NCI-H2196 (cell line): ENCODE measurements around the gene CLDND1.
"Not testable (repeated sequence)": the region's sequence is repeated elsewhere in the genome, so short reads cannot be mapped to it uniquely, and the experiment has no call there.

Experiments
- DNase-seq: peaks from one replicate; lab custom pipeline; 2025; ENCODE audit not compliant: unreplicated experiment; lab: John Stamatoyannopoulos, UW

Gene CLDND1

GRCh38 chr3:98522544-98523281, at the start of gene CLDND1:
Gene CLDND1, minus strand, starts transcription at chr3:98522902. Its CDS starts 1,478 bp downstream, at chr3:98521424.
- DNase-seq, result peak; percentile 99

- DNase-seq, result no peak
Observed at GRCh38 chr3:98568402-98568801, 45.7 kb upstream of the CLDND1 start.

- no peak for DNase-seq
Observed at GRCh38 chr3:98567666-98568270, 45.1 kb upstream of the CLDND1 start.

GRCh38 chr3:98565843-98566242, 43.1 kb upstream of the CLDND1 start:
- no peak for DNase-seq

- DNase-seq, result no peak
Observed at GRCh38 chr3:98565237-98565643, 42.5 kb upstream of the CLDND1 start.

GRCh38 chr3:98564282-98565005, 41.7 kb upstream of the CLDND1 start:
- no peak for DNase-seq

- DNase-seq, result no peak
Observed at GRCh38 chr3:98563661-98564281, 41.1 kb upstream of the CLDND1 start.

GRCh38 chr3:98561727-98562521, 39.2 kb upstream of the CLDND1 start:
- DNase-seq, result no peak

GRCh38 chr3:98560911-98561310, 38.2 kb upstream of the CLDND1 start:
- no peak for DNase-seq

- DNase-seq, result not testable (repeated sequence)
Observed at GRCh38 chr3:98559769-98560168, 37.1 kb upstream of the CLDND1 start.

GRCh38 chr3:98558100-98558827, 35.6 kb upstream of the CLDND1 start:
- DNase-seq, result no peak

GRCh38 chr3:98557324-98558010, 34.8 kb upstream of the CLDND1 start:
- no peak for DNase-seq

- no peak for DNase-seq
Observed at GRCh38 chr3:98556164-98557130, 33.7 kb upstream of the CLDND1 start.

GRCh38 chr3:98555025-98555379, 32.3 kb upstream of the CLDND1 start:
- DNase-seq, result no peak

GRCh38 chr3:98554580-98554979, 31.9 kb upstream of the CLDND1 start:
- no peak for DNase-seq

- no peak for DNase-seq
Observed at GRCh38 chr3:98553753-98554152, 31.1 kb upstream of the CLDND1 start.

- DNase-seq, result no peak
Observed at GRCh38 chr3:98553021-98553563, 30.4 kb upstream of the CLDND1 start.
